Astrocyte (in vitro differentiated cells and primary cell): Measurements from ENCODE around the gene CECR2. TPM values are rescaled to one million over a fixed set of nuclear protein-coding genes. Genes with fewer than 3 reads are reported as not detected.

Source experiments
- DNase-seq: peaks from one replicate; pipeline ENCODE4 v3.0.0-alpha.2; 2010; ENCODE audit warnings: low read depth
- FAIRE-seq: peaks from 2 replicates; lab custom pipeline; 2011; peaks lifted over from hg19 to GRCh38; lab: Jason Lieb, UNC
- H2AFZ ChIP-seq: 2 replicates; pipeline ENCODE4 v1.6.0; 2012; ENCODE audit warnings: low read depth, low read length, inconsistent platforms
- H3K27ac ChIP-seq: 2 replicates; pipeline ENCODE4 v1.5.1; 2011; ENCODE audit warnings: low read depth, low read length, inconsistent platforms
- H3K27me3 ChIP-seq: 2 replicates; pipeline ENCODE4 v1.6.0; 2011; ENCODE audit warnings: low read length, inconsistent platforms; ENCODE audit not compliant: insufficient read depth
- H3K36me3 ChIP-seq: 2 replicates; pipeline ENCODE4 v1.5.1; 2011; ENCODE audit warnings: low read length, inconsistent platforms; ENCODE audit not compliant: insufficient read depth
- H3K4me1 ChIP-seq: 2 replicates; pipeline ENCODE4 v1.5.1; 2011; ENCODE audit warnings: low read length, inconsistent platforms; ENCODE audit not compliant: insufficient read depth
- H3K4me2 ChIP-seq: 2 replicates; pipeline ENCODE4 v1.6.0; 2012; ENCODE audit warnings: low read length, inconsistent platforms
- H3K4me3 ChIP-seq: 2 replicates; pipeline ENCODE4 v1.5.1; 2011; ENCODE audit warnings: low read depth, mild to moderate bottlenecking, low read length, inconsistent platforms; ENCODE audit not compliant: insufficient read depth
- H3K79me2 ChIP-seq: 2 replicates; pipeline ENCODE4 v1.6.0; 2012; ENCODE audit warnings: mild to moderate bottlenecking, low read length, inconsistent platforms; ENCODE audit not compliant: insufficient read depth
- H3K9ac ChIP-seq: 2 replicates; pipeline ENCODE4 v1.6.0; 2012; ENCODE audit warnings: mild to moderate bottlenecking, low read length, inconsistent platforms
- H3K9me3 ChIP-seq: 2 replicates; pipeline ENCODE4 v1.5.1; 2012; ENCODE audit warnings: low read depth, mild to moderate bottlenecking, low read length, inconsistent platforms; ENCODE audit not compliant: insufficient read depth
- H4K20me1 ChIP-seq: 2 replicates; pipeline ENCODE4 v1.6.0; 2012; ENCODE audit warnings: low read length, inconsistent platforms; ENCODE audit not compliant: insufficient read depth
- H3K27ac Mint-ChIP-seq: one replicate; pipeline ENCODE4 v1.8.0; 2021; ENCODE audit warnings: mild to moderate bottlenecking, mixed read lengths; ENCODE audit not compliant: unreplicated experiment
- H3K27me3 Mint-ChIP-seq: one replicate; pipeline ENCODE4 v1.8.0; 2021; ENCODE audit warnings: low read depth, mixed read lengths; ENCODE audit not compliant: unreplicated experiment
- H3K36me3 Mint-ChIP-seq: one replicate; pipeline ENCODE4 v1.8.0; 2021; ENCODE audit warnings: low read depth, mixed read lengths; ENCODE audit not compliant: unreplicated experiment
- H3K4me1 Mint-ChIP-seq: one replicate; pipeline ENCODE4 v1.8.0; 2021; ENCODE audit warnings: low read depth, mixed read lengths; ENCODE audit not compliant: unreplicated experiment
- H3K4me3 Mint-ChIP-seq: one replicate; pipeline ENCODE4 v1.8.0; 2021; ENCODE audit warnings: mild to moderate bottlenecking, moderate library complexity, mixed read lengths; ENCODE audit not compliant: unreplicated experiment
- H3K9me3 Mint-ChIP-seq: one replicate; pipeline ENCODE4 v1.8.0; 2021; ENCODE audit warnings: mild to moderate bottlenecking, mixed read lengths; ENCODE audit not compliant: unreplicated experiment
- EZH2 ChIP-seq: IDR thresholded peaks from 2 replicates; pipeline ENCODE4 v1.6.1; 2012; ENCODE audit warnings: mild to moderate bottlenecking, low read length, inconsistent platforms; ENCODE audit not compliant: insufficient read depth
- total RNA-seq: library from RNA; stranded (reverse); gene quantifications from 2 replicates; pipeline ENCODE4 v1.2.1, GENCODE V29; 2021
- TF ChIP-seq, protein P1 (sequence below): IDR thresholded peaks from 2 replicates; pipeline ENCODE4 v1.5.1; 2011; ENCODE audit warnings: low read depth, mild to moderate bottlenecking, inconsistent platforms, low read length, moderate library complexity; ENCODE audit not compliant: insufficient read depth

CECR2 gene
- total RNA-seq, 1 donor from 2014 or later = 15.7 TPM

DNA sequence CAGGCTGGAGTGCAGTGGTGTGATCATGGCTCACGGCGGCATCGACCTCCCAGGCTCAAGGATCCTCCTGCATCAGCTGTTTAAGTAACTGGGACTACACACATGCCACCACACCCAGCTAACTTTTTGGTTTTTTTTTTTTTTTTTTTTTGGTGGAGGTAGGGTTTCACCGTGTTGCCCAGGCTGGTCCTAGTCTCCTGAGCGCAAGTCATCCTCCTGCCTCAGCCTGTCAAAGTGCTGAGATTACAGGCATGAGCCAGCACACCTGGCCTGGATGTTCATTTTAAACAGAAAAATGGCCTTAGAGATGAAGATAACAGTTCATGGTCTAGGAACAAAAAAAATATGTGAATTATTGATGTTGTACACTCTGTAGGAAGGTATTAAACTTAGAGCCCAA lies 180.4 kb downstream of the CECR2 start:
- H3K4me3 ChIP-seq = no peak overlapping the region
- H3K4me1 Mint-ChIP-seq = peaks cover 1% of the 10 kb centered on the region
- no peaks in the 10 kb centered on the region for H3K4me1 ChIP-seq
- peaks cover 29% of the 10 kb centered on the region for H3K36me3 Mint-ChIP-seq
- DNase-seq (no peak), FAIRE-seq (no peak)
- H3K27ac ChIP-seq = no peak overlapping the region
- no peaks in the 10 kb centered on the region for H4K20me1 ChIP-seq
- no peaks in the 10 kb centered on the region for H3K27me3 Mint-ChIP-seq
- H3K4me2 ChIP-seq = no peak overlapping the region
- H3K36me3 ChIP-seq = no peaks in the 10 kb centered on the region
- H2AFZ ChIP-seq = no peak overlapping the region
- H3K9me3 Mint-ChIP-seq = no peaks in the 10 kb centered on the region
- H3K9me3 ChIP-seq = no peaks in the 10 kb centered on the region
- no peak overlapping the region for H3K4me3 Mint-ChIP-seq
- no peaks in the 10 kb centered on the region for H3K79me2 ChIP-seq
- no peak overlapping the region for H3K27ac Mint-ChIP-seq
- TF ChIP-seq EZH2 = no peak
- TF ChIP-seq, protein P1, sequence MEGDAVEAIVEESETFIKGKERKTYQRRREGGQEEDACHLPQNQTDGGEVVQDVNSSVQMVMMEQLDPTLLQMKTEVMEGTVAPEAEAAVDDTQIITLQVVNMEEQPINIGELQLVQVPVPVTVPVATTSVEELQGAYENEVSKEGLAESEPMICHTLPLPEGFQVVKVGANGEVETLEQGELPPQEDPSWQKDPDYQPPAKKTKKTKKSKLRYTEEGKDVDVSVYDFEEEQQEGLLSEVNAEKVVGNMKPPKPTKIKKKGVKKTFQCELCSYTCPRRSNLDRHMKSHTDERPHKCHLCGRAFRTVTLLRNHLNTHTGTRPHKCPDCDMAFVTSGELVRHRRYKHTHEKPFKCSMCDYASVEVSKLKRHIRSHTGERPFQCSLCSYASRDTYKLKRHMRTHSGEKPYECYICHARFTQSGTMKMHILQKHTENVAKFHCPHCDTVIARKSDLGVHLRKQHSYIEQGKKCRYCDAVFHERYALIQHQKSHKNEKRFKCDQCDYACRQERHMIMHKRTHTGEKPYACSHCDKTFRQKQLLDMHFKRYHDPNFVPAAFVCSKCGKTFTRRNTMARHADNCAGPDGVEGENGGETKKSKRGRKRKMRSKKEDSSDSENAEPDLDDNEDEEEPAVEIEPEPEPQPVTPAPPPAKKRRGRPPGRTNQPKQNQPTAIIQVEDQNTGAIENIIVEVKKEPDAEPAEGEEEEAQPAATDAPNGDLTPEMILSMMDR = no peak
- H3K9ac ChIP-seq = no peak overlapping the region
- H3K27me3 ChIP-seq = no peaks in the 10 kb centered on the region

DNA sequence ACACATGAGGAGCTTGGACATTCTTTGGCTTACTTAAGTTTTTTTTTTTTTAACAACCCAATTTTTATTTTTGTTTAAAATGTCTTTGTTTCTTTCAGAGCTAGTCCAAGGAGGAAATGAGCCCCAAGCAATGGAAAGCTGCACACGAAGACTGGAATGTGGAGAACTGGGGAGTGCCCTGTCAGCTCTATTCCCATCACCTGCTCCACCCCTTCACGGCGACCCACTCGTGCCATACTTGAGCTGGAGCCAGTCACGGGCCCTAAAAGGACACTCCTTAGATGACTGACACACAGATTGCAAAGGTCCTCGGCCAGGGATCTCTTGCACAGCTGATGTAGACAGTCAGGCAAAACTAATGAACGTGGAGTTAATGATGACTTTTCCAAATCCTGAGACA lies 183.5 kb downstream of the CECR2 start:
- H4K20me1 ChIP-seq = no peaks in the 10 kb centered on the region
- H3K79me2 ChIP-seq = no peaks in the 10 kb centered on the region
- FAIRE-seq (no peak), DNase-seq (no peak)
- H3K4me1 ChIP-seq = no peaks in the 10 kb centered on the region
- no peak overlapping the region for H3K9ac ChIP-seq
- H2AFZ ChIP-seq = no peak overlapping the region
- H3K36me3 ChIP-seq = no peaks in the 10 kb centered on the region
- no peak overlapping the region for H3K4me3 ChIP-seq
- H3K4me3 Mint-ChIP-seq = no peak overlapping the region
- H3K4me1 Mint-ChIP-seq = peaks cover 1% of the 10 kb centered on the region
- TF ChIP-seq, protein P1 = no peak
- no peak for TF ChIP-seq EZH2
- H3K27ac ChIP-seq = no peak overlapping the region
- H3K9me3 ChIP-seq = no peaks in the 10 kb centered on the region
- H3K4me2 ChIP-seq = no peak overlapping the region
- H3K36me3 Mint-ChIP-seq = peaks cover 26% of the 10 kb centered on the region
- no peaks in the 10 kb centered on the region for H3K27me3 Mint-ChIP-seq
- no peaks in the 10 kb centered on the region for H3K9me3 Mint-ChIP-seq
- no peaks in the 10 kb centered on the region for H3K27me3 ChIP-seq
- no peak overlapping the region for H3K27ac Mint-ChIP-seq

DNA sequence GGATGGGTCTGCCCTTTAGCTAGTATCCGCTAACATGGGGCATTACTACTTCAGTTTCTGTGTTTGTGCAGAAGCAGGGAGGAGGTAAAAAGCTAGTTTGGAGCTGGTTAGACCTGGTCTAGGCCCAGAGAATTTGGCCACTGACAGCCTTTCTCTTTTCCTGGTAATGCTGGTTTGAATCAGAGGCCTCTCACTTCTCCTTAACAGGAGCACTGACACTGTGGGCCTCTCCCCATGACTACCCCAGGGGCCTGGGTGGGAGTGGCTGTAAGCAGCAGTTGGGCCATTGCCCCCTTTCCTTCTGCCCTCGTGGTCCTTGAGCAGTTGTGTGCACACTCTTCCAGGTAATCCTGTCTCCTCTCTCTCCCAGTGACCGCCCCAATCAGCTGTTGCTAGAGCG lies 185.6 kb downstream of the CECR2 start:
- H3K4me3 Mint-ChIP-seq = no peak overlapping the region
- no peak for TF ChIP-seq EZH2
- TF ChIP-seq, protein P1 = no peak
- Histone ChIP-seq H3K9me3 (no peaks in the 10 kb centered on the region), H3K27me3 (no peaks in the 10 kb centered on the region), H2AFZ (no peak overlapping the region), H4K20me1 (no peaks in the 10 kb centered on the region), H3K4me2 (no peak overlapping the region), H3K9ac (no peak overlapping the region), H3K4me3 (no peak overlapping the region), H3K4me1 (no peaks in the 10 kb centered on the region), H3K79me2 (no peaks in the 10 kb centered on the region), H3K27ac (no peak overlapping the region), H3K36me3 (no peaks in the 10 kb centered on the region)
- no peaks in the 10 kb centered on the region for H3K27me3 Mint-ChIP-seq
- FAIRE-seq (no peak), DNase-seq (no peak)
- H3K27ac Mint-ChIP-seq = no peak overlapping the region
- H3K36me3 Mint-ChIP-seq = peaks cover 26% of the 10 kb centered on the region
- no peaks in the 10 kb centered on the region for H3K9me3 Mint-ChIP-seq
- H3K4me1 Mint-ChIP-seq = peaks cover 1% of the 10 kb centered on the region
